Stimulated activated CD4-positive, alpha-beta T cell treated with anti-CD3 and anti-CD28 coated beads, TNF-alpha, amount 100 ng/mL, for 24 hours (primary cell): ENCODE data around the gene MYLK4.

Source experiments
- DNase-seq, 3 experiments: peaks; one replicate each; pipeline ENCODE4 v3.0.0-alpha.2; 2020; ENCODE audit warnings: low read depth in 3 of 3

MYLK4 gene

GRCh38 chr6:2632976-2633584 lies 117.6 kb downstream of the MYLK4 start:
- DNase-seq, result no peak

- no peak for DNase-seq
These were observed 118.4 kb downstream of the MYLK4 start for GRCh38 chr6:2632368-2632767.

- DNase-seq, result no peak
These were observed 119.7 kb downstream of the MYLK4 start for GRCh38 chr6:2630891-2631571.

- no peak for DNase-seq
These were observed 120.4 kb downstream of the MYLK4 start for GRCh38 chr6:2630359-2630758.

GRCh38 chr6:2626401-2626800 lies 124.3 kb downstream of the MYLK4 start:
- no peak for DNase-seq

- DNase-seq, result no peak
These were observed 125.1 kb downstream of the MYLK4 start for GRCh38 chr6:2625581-2625980.

- DNase-seq, result no peak
These were observed 126.5 kb downstream of the MYLK4 start for GRCh38 chr6:2624177-2624576.

- DNase-seq, result no peak
These were observed 127.4 kb downstream of the MYLK4 start for GRCh38 chr6:2623295-2623694.

- DNase-seq, result no peak
These were observed 128.1 kb downstream of the MYLK4 start for GRCh38 chr6:2622671-2623070.

GRCh38 chr6:2619651-2620050 lies 131.1 kb downstream of the MYLK4 start:
- DNase-seq, result no peak

GRCh38 chr6:2617729-2618128 lies 133.0 kb downstream of the MYLK4 start:
- DNase-seq, result no peak

- no peak for DNase-seq
These were observed 133.9 kb downstream of the MYLK4 start for GRCh38 chr6:2616811-2617210.

GRCh38 chr6:2615251-2615650 lies 135.5 kb downstream of the MYLK4 start:
- no peak for DNase-seq

GRCh38 chr6:2614846-2615245 lies 135.9 kb downstream of the MYLK4 start:
- DNase-seq, result no peak

- no peak for DNase-seq
These were observed 136.6 kb downstream of the MYLK4 start for GRCh38 chr6:2614155-2614554.
